Liver (tissue), 9 donors: Measurements from ENCODE around the gene SYTL3. TPM values are rescaled to one million over a fixed set of nuclear protein-coding genes. Genes with fewer than 3 reads are reported as not detected.
A peak's percentile ranks its signal among the peaks of the same experiment; 100 is the strongest.
"Not testable (repeated sequence)": the region's sequence is repeated elsewhere in the genome, so short reads cannot be mapped to it uniquely, and the experiment has no call there.

ENCODE experiments used
- DNase-seq: peaks from one replicate; pipeline ENCODE4 v3.0.0-alpha.2; 2017; ENCODE audit warnings: low spot score
- H3K27ac ChIP-seq, 2 donors: one replicate each; pipeline ENCODE4 v1.7.0; 2013; ENCODE audit warnings: inconsistent platforms in 2 of 2, low read length in 2 of 2, control low read depth in 1 of 2, low read depth in 1 of 2, mild to moderate bottlenecking in 1 of 2
- H3K27me3 ChIP-seq, 4 donors: one replicate each; pipeline versions ENCODE4 v1.6.1 to v1.7.0; 2013; ENCODE audit warnings: low read length in 3 of 4, inconsistent platforms in 1 of 4, mild to moderate bottlenecking in 1 of 4, moderate library complexity in 1 of 4; ENCODE audit not compliant: control insufficient read depth in 4 of 4, insufficient read depth in 4 of 4
- H3K36me3 ChIP-seq, 4 donors: one replicate each; pipeline versions ENCODE4 v1.6.1 to v1.7.0; 2013; ENCODE audit warnings: low read length in 3 of 4, mild to moderate bottlenecking in 3 of 4, low read depth in 1 of 4, moderate library complexity in 1 of 4; ENCODE audit not compliant: control insufficient read depth in 4 of 4, insufficient read depth in 3 of 4
- H3K4me1 ChIP-seq, 4 donors: one replicate each; pipeline versions ENCODE4 v1.6.1 to v1.7.0; 2013; ENCODE audit warnings: low read length in 3 of 4, mild to moderate bottlenecking in 3 of 4, moderate library complexity in 1 of 4; ENCODE audit not compliant: control insufficient read depth in 4 of 4, insufficient read depth in 4 of 4
- H3K4me3 ChIP-seq, 3 donors: one replicate each; pipeline versions ENCODE4 v1.6.1 to v1.7.0; 2013; ENCODE audit warnings: low read length in 3 of 3, control low read depth in 1 of 3, low read depth in 1 of 3, mild to moderate bottlenecking in 1 of 3
- H3K9ac ChIP-seq, 2 donors: one replicate each; pipeline ENCODE4 v1.7.0; 2013; ENCODE audit warnings: low read length in 2 of 2, mild to moderate bottlenecking in 2 of 2, moderate library complexity in 2 of 2, control low read depth in 1 of 2, low read depth in 1 of 2
- H3K9me3 ChIP-seq, 4 donors: one replicate each; pipeline versions ENCODE4 v1.6.1 to v1.7.0; 2013; ENCODE audit warnings: low read length in 3 of 4; ENCODE audit not compliant: control insufficient read depth in 4 of 4
- EGR1 ChIP-seq, 2 donors: IDR thresholded peaks; 2 replicates each; pipeline ENCODE4 v1.6.1; 2016 to 2018; ENCODE audit warnings: antibody characterized with exemption in 2 of 2, low read depth in 2 of 2
- FOXA1 ChIP-seq: IDR thresholded peaks from 2 replicates; pipeline ENCODE4 v1.6.1; 2016; ENCODE audit warnings: antibody characterized with exemption
- FOXA2 ChIP-seq: IDR thresholded peaks from 2 replicates; pipeline ENCODE4 v1.6.1; 2016; ENCODE audit warnings: antibody characterized with exemption
- GABPA ChIP-seq, 2 donors: IDR thresholded peaks in 1 of 2; conservative IDR thresholded peaks in 1 of 2; 2 replicates each; pipeline ENCODE4 v1.6.1; 2016; ENCODE audit warnings: antibody characterized with exemption in 2 of 2, mild to moderate bottlenecking in 1 of 2, moderate library complexity in 1 of 2
- HNF4A ChIP-seq, 2 donors: conservative IDR thresholded peaks; 2 replicates each; pipeline ENCODE4 v1.6.1; 2016; ENCODE audit warnings: antibody characterized with exemption in 2 of 2, mild to moderate bottlenecking in 2 of 2
- HNF4G ChIP-seq: IDR thresholded peaks from 2 replicates; pipeline ENCODE4 v1.6.1; 2016; ENCODE audit warnings: antibody characterized with exemption
- JUND ChIP-seq, 2 donors: IDR thresholded peaks; 2 replicates each; pipeline ENCODE4 v1.6.1; 2016; ENCODE audit warnings: antibody characterized with exemption in 2 of 2
- NR2F2 ChIP-seq: IDR thresholded peaks from 2 replicates; pipeline ENCODE4 v1.6.1; 2016; ENCODE audit warnings: antibody characterized with exemption
- RAD21 ChIP-seq, 2 donors: IDR thresholded peaks; 2 replicates each; pipeline ENCODE4 v1.6.1; 2016; ENCODE audit warnings: antibody characterized with exemption in 2 of 2, mild to moderate bottlenecking in 2 of 2
- RXRA ChIP-seq, 2 donors: IDR thresholded peaks; 2 replicates each; pipeline ENCODE4 v1.6.1; 2017 to 2018; ENCODE audit warnings: antibody characterized with exemption in 2 of 2, mild to moderate bottlenecking in 1 of 2
- SP1 ChIP-seq: IDR thresholded peaks from 2 replicates; pipeline ENCODE4 v1.6.1; 2018; ENCODE audit warnings: antibody characterized with exemption, mild to moderate bottlenecking
- TAF1 ChIP-seq: conservative IDR thresholded peaks from 2 replicates; pipeline ENCODE4 v1.6.1; 2016; ENCODE audit warnings: antibody characterized with exemption, mild to moderate bottlenecking
- YY1 ChIP-seq: IDR thresholded peaks from 2 replicates; pipeline ENCODE4 v1.6.1; 2016; ENCODE audit warnings: antibody characterized with exemption, mild to moderate bottlenecking
- WGBS: extraction: QIAGEN DNeasy Blood & Tissue Kit; methylation state at CpG from one replicate; pipeline ENCODE4 v1.1.7; 2013; 5-methylcytosine and 5-hydroxymethylcytosine counted together
- polyA plus RNA-seq, 2 donors: library from polyadenylated mRNA; stranded (reverse) in 1 of 2; unstranded in 1 of 2; fragments of 200-250 nt in 1 of 2; fragments of >200 nt in 1 of 2; fragmentation: Nextera tagmentation in 1 of 2; extraction: Ambion mirVana in 1 of 2; gene quantifications; one replicate each; pipeline versions ENCODE4 v1.2.1 to v1.2.3, GENCODE V29; 2013 to 2015
- total RNA-seq, 2 donors: library from RNA; depleted of rRNA; stranded (reverse); fragments of >200 nt; gene quantifications; one replicate each; pipeline ENCODE4 v1.2.3, GENCODE V29; 2014
- TF ChIP-seq, protein P1 (sequence below): IDR thresholded peaks from 2 replicates; pipeline ENCODE4 v1.6.1; 2016; ENCODE audit warnings: antibody characterized with exemption
- TF ChIP-seq, protein P2 (sequence below): IDR thresholded peaks from 2 replicates; pipeline ENCODE4 v1.6.1; 2016; ENCODE audit warnings: antibody characterized with exemption, mild to moderate bottlenecking
- TF ChIP-seq, protein P3 (sequence below): IDR thresholded peaks from 2 replicates; pipeline ENCODE4 v1.6.1; 2016; ENCODE audit warnings: antibody characterized with exemption
- TF ChIP-seq, protein P4 (sequence below): IDR thresholded peaks from 2 replicates; pipeline ENCODE4 v1.6.1; 2016; ENCODE audit warnings: antibody characterized with exemption
- TF ChIP-seq, protein P5 (sequence below): fragments of 150-350 bp; IDR thresholded peaks from 2 replicates; pipeline ENCODE4 v1.5.1; 2017; ENCODE audit warnings: improper control_type of control experiment, low read depth, low read length; ENCODE audit not compliant: missing input control
- donor health status: healthy.
- donor health status: healthy.
- donor health status: healthy.
- donor health status: healthy.
- donor health status: healthy.

SYTL3 gene
- total and polyA plus RNA-seq, 4 donors, result 0.28 to 1.7 (median 0.51) TPM

DNA sequence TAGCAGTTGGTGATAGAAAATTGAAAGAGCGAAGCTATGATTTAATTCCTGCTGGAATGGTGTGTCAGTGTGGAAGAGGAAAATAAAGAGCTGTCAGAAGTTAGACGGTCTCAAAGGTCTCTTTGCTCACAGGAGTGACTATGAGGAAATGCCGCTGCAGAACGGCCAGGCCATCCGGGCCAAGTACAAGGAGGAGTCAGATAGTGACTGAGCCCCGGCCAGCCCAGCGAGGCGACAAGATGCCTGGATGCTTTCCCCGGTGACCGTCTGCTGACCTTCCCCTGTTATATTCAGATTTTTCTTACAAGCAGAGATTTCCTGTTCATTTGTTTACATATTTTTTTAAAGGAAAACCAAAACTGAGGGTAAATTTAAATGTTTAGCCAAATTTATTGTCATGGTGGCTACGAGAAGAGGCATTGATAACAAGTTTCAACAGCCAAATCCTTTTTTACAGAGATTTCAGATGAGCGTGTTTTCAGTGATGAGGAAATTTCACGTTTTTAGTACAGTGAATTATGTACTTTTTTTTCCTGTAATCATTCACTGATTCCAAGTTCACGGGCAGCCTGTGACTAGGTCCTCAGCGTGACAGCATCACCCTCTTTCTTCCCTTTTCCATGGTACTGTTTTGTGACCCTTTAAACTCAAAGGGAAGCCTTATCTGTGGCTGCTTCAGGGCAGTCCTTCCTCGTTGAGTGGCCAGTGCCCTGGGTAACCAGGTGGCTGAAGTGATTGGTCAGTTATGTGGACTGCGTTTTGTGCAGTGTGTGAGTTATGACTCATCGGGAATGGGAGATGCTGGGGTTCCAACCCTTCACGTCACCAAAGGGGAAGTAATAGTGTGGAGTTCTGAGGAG lies 17.9 kb upstream of the SYTL3 start:
- 44% methylated on average over 19 of the region's 19 CpGs for WGBS
- Histone ChIP-seq H3K27ac (peak overlapping the region; percentile 44 to 72), H3K4me1 (peaks cover 0 to 18% (median 5%) of the 10 kb centered on the region in 4 donors), H3K4me3 (no peak overlapping the region), H3K36me3 (peaks cover 5 to 24% (median 14%) of the 10 kb centered on the region in 4 donors), H3K27me3 (no peaks in the 10 kb centered on the region), H3K9me3 (no peaks in the 10 kb centered on the region), H3K9ac (peak overlapping the region in 1 of 2 donors; percentile 48)
- peak; percentile 33 for DNase-seq
- TF ChIP-seq, protein P1, sequence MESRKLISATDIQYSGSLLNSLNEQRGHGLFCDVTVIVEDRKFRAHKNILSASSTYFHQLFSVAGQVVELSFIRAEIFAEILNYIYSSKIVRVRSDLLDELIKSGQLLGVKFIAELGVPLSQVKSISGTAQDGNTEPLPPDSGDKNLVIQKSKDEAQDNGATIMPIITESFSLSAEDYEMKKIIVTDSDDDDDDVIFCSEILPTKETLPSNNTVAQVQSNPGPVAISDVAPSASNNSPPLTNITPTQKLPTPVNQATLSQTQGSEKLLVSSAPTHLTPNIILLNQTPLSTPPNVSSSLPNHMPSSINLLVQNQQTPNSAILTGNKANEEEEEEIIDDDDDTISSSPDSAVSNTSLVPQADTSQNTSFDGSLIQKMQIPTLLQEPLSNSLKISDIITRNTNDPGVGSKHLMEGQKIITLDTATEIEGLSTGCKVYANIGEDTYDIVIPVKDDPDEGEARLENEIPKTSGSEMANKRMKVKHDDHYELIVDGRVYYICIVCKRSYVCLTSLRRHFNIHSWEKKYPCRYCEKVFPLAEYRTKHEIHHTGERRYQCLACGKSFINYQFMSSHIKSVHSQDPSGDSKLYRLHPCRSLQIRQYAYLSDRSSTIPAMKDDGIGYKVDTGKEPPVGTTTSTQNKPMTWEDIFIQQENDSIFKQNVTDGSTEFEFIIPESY, result no peak
- TF ChIP-seq YY1 (peak; percentile 25), RXRA (IDR thresholded peaks at IDR 0.05) (peak; percentile 41 to 54), FOXA2 (no peak), HNF4A (conservative IDR thresholded peaks at IDR 0.05) (peak; percentile 51 to 71), SP1 (peak; percentile 72), HNF4G (peak; percentile 17), RAD21 (IDR thresholded peaks at IDR 0.05) (peak in 1 of 2 donors; percentile 43), JUND (IDR thresholded peaks at IDR 0.05) (peak; percentile 23 to 35), NR2F2 (peak; percentile 29), EGR1 (IDR thresholded peaks at IDR 0.05; ENCODE audit: low read depth in 2 of 2) (no peak), GABPA (IDR thresholded peaks at IDR 0.05 in 1 of 2, conservative IDR thresholded peaks at IDR 0.05 in 1 of 2) (peak in 1 of 2 donors; percentile 36), TAF1 (no peak), FOXA1 (no peak)
- TF ChIP-seq, protein P2, sequence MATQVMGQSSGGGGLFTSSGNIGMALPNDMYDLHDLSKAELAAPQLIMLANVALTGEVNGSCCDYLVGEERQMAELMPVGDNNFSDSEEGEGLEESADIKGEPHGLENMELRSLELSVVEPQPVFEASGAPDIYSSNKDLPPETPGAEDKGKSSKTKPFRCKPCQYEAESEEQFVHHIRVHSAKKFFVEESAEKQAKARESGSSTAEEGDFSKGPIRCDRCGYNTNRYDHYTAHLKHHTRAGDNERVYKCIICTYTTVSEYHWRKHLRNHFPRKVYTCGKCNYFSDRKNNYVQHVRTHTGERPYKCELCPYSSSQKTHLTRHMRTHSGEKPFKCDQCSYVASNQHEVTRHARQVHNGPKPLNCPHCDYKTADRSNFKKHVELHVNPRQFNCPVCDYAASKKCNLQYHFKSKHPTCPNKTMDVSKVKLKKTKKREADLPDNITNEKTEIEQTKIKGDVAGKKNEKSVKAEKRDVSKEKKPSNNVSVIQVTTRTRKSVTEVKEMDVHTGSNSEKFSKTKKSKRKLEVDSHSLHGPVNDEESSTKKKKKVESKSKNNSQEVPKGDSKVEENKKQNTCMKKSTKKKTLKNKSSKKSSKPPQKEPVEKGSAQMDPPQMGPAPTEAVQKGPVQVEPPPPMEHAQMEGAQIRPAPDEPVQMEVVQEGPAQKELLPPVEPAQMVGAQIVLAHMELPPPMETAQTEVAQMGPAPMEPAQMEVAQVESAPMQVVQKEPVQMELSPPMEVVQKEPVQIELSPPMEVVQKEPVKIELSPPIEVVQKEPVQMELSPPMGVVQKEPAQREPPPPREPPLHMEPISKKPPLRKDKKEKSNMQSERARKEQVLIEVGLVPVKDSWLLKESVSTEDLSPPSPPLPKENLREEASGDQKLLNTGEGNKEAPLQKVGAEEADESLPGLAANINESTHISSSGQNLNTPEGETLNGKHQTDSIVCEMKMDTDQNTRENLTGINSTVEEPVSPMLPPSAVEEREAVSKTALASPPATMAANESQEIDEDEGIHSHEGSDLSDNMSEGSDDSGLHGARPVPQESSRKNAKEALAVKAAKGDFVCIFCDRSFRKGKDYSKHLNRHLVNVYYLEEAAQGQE, result no peak
- TF ChIP-seq, protein P3, sequence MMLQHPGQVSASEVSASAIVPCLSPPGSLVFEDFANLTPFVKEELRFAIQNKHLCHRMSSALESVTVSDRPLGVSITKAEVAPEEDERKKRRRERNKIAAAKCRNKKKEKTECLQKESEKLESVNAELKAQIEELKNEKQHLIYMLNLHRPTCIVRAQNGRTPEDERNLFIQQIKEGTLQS, result no peak
- TF ChIP-seq, protein P4, sequence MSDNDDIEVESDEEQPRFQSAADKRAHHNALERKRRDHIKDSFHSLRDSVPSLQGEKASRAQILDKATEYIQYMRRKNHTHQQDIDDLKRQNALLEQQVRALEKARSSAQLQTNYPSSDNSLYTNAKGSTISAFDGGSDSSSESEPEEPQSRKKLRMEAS, result no peak
- TF ChIP-seq, protein P5, sequence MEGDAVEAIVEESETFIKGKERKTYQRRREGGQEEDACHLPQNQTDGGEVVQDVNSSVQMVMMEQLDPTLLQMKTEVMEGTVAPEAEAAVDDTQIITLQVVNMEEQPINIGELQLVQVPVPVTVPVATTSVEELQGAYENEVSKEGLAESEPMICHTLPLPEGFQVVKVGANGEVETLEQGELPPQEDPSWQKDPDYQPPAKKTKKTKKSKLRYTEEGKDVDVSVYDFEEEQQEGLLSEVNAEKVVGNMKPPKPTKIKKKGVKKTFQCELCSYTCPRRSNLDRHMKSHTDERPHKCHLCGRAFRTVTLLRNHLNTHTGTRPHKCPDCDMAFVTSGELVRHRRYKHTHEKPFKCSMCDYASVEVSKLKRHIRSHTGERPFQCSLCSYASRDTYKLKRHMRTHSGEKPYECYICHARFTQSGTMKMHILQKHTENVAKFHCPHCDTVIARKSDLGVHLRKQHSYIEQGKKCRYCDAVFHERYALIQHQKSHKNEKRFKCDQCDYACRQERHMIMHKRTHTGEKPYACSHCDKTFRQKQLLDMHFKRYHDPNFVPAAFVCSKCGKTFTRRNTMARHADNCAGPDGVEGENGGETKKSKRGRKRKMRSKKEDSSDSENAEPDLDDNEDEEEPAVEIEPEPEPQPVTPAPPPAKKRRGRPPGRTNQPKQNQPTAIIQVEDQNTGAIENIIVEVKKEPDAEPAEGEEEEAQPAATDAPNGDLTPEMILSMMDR, result no peak

DNA sequence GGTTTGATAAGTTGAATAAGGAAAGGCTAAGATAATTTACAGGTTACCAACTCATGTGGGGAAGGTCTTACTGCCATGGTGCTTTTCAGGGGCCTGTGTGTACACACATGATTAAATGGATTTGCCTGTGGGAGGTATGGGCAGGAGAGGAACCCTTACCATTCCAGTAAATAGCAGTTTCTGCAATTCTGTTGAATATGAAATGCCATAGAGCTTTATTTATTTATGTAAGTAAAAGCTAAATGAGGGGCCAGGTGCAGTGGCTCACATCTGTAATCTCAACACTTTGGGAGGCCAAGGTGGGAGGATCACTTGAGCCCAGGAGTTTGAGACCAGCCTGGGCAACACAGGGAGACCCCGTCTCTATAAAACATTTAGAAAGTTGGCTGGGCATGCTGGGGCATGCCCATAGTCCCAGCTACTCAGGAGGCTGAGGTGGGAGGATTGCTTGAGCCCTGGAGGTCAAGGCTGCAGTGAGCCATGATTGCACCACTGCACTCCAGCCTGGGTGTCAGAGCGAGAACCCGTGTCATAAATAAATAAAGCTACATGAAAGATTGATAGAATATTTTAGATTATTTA lies 17.2 kb upstream of the SYTL3 start:
- not testable (repeated sequence) for H3K27me3 ChIP-seq, DNase-seq, H3K4me3 ChIP-seq, H3K9ac ChIP-seq, H3K9me3 ChIP-seq
- Histone ChIP-seq H3K27ac (peak overlapping the region; percentile 44 to 72), H3K4me1 (peaks cover 0 to 18% (median 5%) of the 10 kb centered on the region in 4 donors), H3K36me3 (peaks cover 5 to 28% (median 17%) of the 10 kb centered on the region in 4 donors)
- WGBS, result 95% methylated on average over 3 of the region's 3 CpGs
